Testis (tissue), 3 donors: ENCODE measurements around the gene BRSK2. TPM values are rescaled to one million over a fixed set of nuclear protein-coding genes. Genes with fewer than 3 reads are reported as not detected.

Experiments used
- DNase-seq: peaks from one replicate; pipeline ENCODE4 v3.0.0-alpha.2; 2019
- H3K27ac ChIP-seq, 2 donors: fragments of 200-600 bp; sonication (generic); one replicate each; pipeline ENCODE4 v1.5.1; 2019
- H3K27me3 ChIP-seq: fragments of 200-600 bp; sonication (generic); one replicate; pipeline ENCODE4 v1.5.1; 2019
- H3K36me3 ChIP-seq: fragments of 200-600 bp; sonication (generic); one replicate; pipeline ENCODE4 v1.5.1; 2017; ENCODE audit warnings: low read depth; ENCODE audit errors: missing control alignments
- H3K4me1 ChIP-seq: fragments of 200-600 bp; sonication (generic); one replicate; pipeline ENCODE4 v1.5.1; 2019
- H3K4me3 ChIP-seq, 2 donors: fragments of 200-600 bp; sonication (generic); one replicate each; pipeline ENCODE4 v1.5.1; 2017 to 2019
- H3K9me3 ChIP-seq: fragments of 200-600 bp; sonication (generic); one replicate; pipeline ENCODE4 v1.5.1; 2017
- POLR2A ChIP-seq: fragments of 450-650 bp; IDR thresholded peaks from one replicate; pipeline ENCODE4 v1.6.1; 2017; ENCODE audit warnings: antibody characterized with exemption, mild to moderate bottlenecking, moderate library complexity
- WGBS, 2 donors: methylation state at CpG; one replicate each; pipeline ENCODE4 v1.1.5; 2018; 5-methylcytosine and 5-hydroxymethylcytosine counted together
- intact Hi-C: fragments of 100-400 bp; cut with DNase I; formaldehyde crosslinking; loops from one replicate; pipeline ENCODE4 v1.15.1; 2023; ENCODE audit warnings: low total_unique reads
- polyA plus RNA-seq: library from polyadenylated mRNA; stranded (reverse); fragments of 350-450 nt; fragmentation: Illumina TruSeq; extraction: RNeasy Lipid Tissue Mini Kit (QIAGEN cat#74804); gene quantifications from one replicate; pipeline ENCODE4 v1.2.3, GENCODE V29; 2014; ENCODE audit warnings: low read depth, low replicate concordance; ENCODE audit not compliant: insufficient read depth
- total RNA-seq, 2 donors: library from RNA; depleted of rRNA; stranded (reverse); fragments of >200 nt; gene quantifications; one replicate each; pipeline ENCODE4 v1.2.3, GENCODE V29; 2016
- TF ChIP-seq, protein P1 (sequence below), 3 experiments: fragments of 450-650 bp in 2 of 3; fragments of 200-600 bp in 1 of 3; sonication (generic) in 1 of 3; IDR thresholded peaks; one replicate each; pipeline ENCODE4 v1.5.1; 2016 to 2019; ENCODE audit warnings: antibody characterized with exemption in 3 of 3, mild to moderate bottlenecking in 2 of 3, moderate library complexity in 1 of 3

BRSK2 gene
- total and polyA plus RNA-seq, 3 donors from 2014 or later: 24.7 to 52.3 (median 49.1) TPM

DNA sequence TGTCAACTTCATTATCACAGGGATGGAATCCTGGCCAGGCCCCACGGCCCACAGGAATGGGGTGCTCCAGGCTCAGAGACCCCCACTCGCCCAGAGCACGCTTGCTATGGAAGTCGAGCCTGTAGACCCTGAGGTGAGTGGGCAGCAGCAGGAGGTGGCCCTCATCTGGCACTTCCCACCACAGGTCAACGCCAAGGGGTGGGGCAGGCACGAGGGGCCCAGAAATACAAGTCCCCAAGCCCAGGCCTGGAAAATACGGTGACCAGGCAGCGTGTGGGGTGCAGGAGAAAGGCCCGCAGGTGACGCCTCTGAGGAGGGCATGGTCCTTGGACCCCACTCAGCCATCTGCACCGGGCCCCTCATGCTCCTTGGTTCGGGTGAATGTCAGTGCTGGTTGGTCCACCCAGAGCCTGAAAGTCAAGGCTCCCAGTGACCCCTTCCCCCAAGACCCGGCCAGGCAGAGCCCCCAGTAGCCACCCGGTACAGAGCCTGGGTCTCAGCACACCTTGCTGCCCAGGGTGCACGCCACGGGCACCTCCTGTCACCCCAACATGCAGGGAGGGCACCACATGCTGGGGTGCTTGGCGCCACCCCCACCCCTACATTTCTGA, 94.4 kb downstream of the BRSK2 start:
- Histone ChIP-seq H3K4me1 (peaks cover 49% of the 10 kb centered on the region), H3K9me3 (no peaks in the 10 kb centered on the region), H3K4me3 (no peak overlapping the region), H3K36me3 (no peaks in the 10 kb centered on the region), H3K27ac (no peak overlapping the region), H3K27me3 (no peaks in the 10 kb centered on the region)
- WGBS, 2 donors: 94 to 98% methylated on average over 8 to 16 of the region's 17 CpGs
- DNase-seq: no peak
- intact Hi-C loops: no loop called here
- TF ChIP-seq POLR2A: no peak
- TF ChIP-seq, protein P1, sequence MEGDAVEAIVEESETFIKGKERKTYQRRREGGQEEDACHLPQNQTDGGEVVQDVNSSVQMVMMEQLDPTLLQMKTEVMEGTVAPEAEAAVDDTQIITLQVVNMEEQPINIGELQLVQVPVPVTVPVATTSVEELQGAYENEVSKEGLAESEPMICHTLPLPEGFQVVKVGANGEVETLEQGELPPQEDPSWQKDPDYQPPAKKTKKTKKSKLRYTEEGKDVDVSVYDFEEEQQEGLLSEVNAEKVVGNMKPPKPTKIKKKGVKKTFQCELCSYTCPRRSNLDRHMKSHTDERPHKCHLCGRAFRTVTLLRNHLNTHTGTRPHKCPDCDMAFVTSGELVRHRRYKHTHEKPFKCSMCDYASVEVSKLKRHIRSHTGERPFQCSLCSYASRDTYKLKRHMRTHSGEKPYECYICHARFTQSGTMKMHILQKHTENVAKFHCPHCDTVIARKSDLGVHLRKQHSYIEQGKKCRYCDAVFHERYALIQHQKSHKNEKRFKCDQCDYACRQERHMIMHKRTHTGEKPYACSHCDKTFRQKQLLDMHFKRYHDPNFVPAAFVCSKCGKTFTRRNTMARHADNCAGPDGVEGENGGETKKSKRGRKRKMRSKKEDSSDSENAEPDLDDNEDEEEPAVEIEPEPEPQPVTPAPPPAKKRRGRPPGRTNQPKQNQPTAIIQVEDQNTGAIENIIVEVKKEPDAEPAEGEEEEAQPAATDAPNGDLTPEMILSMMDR (IDR thresholded peaks at IDR 0.05): no peak

DNA sequence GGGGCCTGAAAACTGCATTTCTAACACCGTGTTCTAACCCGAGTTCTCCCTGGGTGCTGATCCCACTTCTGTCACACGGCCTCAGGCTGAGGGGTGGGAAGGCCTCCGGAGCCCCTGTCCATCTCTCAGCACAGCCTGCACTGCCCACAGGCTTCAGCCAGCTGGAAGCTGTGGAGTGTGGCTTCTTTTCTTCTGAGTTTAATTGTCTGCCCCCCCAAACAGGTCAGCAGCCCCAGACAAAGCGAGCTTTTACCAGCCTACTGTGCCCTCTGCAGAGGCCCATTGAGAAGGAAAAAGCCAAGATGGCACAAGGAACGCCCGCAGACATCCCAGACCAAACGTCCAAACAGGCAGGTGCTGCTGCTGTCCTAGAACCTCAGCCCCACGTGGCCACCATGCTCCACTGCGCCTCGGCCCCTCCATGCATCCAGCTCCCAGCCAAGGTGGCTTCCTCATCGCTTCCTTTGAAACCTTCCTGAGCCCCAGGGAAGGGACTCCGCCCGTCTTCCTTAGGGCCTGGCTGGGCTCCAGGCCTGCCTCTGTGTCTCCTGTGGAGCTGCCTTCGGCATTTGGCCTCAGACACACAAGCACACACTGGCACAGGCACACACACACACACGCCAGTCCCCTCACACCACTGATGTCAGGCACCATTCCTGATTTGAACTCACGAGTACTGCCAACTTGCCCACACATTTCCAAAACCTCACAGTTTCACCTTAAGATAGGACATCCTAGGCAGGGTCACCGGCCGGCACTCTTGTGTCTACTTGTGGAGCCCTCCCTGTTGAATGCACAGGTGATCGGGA, 95.2 kb downstream of the BRSK2 start:
- TF ChIP-seq, protein P1 (IDR thresholded peaks at IDR 0.05): no peak
- TF ChIP-seq POLR2A: no peak
- DNase-seq: no peak
- H3K27ac ChIP-seq: peak overlapping the region in 1 of 2 donors; percentile 73
- H3K9me3 ChIP-seq: no peaks in the 10 kb centered on the region
- H3K27me3 ChIP-seq: no peaks in the 10 kb centered on the region
- WGBS, 2 donors: 72 to 89% methylated on average over 20 of the region's 20 CpGs
- H3K36me3 ChIP-seq: no peaks in the 10 kb centered on the region
- peaks cover 49% of the 10 kb centered on the region for H3K4me1 ChIP-seq
- intact Hi-C loops: no loop called here
- H3K4me3 ChIP-seq: no peak overlapping the region

DNA sequence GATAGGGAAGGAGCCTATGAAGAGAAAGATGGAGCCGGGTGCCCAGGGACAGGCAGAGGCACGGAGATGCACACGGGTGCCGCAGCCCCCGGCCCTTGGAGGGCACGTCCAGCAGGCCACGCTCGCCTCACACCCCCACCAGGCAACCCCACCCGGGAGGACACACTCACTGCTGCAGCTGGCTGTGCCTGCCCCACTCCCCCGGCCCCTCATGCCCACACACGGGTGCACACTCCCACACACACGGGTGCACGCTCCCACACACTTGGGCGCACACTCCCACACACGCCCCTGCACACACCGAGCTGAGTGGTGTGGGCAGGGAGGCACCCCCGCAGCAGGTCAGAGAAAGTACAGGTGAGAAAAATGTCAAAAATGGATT, 95.8 kb downstream of the BRSK2 start:
- Histone ChIP-seq H3K27me3 (no peaks in the 10 kb centered on the region), H3K27ac (peak overlapping the region in 1 of 2 donors; percentile 73), H3K4me3 (no peak overlapping the region), H3K36me3 (no peaks in the 10 kb centered on the region), H3K9me3 (no peaks in the 10 kb centered on the region), H3K4me1 (peaks cover 49% of the 10 kb centered on the region)
- TF ChIP-seq, protein P1 (IDR thresholded peaks at IDR 0.05): no peak
- TF ChIP-seq POLR2A: no peak
- 56 to 65% methylated on average over 10 to 17 of the region's 17 CpGs for WGBS, 2 donors
- intact Hi-C loops: no loop called here
- no peak for DNase-seq

DNA sequence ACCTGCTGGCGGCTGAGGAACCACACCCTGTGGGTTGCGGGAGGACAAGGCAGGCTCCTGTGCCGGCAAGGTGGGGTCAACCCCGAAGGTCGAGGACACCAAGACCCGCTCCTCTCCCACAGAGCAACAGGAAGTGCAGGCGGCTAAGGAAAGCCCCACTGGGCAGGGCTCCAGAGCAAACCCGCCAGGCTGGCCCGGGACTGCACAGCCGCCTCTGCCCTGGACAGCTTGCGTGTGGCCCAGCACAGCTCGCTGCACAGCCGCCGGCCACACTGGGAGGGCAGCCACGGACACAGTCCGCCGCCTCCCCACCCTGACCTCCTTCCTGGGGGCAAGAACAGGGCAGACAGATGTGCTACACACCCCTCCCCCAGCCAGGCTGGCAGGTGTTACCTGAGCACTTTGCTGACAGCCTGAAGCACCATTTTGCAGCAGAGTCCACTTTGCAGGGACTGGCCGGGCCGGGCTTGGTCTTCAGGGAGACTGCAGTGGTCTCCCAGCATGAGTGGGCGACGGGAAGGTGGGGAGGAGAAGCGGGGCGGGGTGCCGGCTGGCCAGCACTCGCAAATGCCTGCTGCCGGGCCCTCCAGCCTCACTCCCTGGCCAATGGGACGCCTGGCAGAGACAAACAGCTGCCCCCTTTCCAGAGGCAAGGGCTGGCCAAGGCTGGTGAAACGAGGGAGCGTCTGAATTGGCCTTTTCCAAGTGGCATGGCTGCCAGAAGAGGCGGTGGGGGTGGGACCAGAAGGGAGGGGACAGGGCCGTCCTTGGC, 96.5 kb downstream of the BRSK2 start, which contains the start of gene MOB2:
Gene MOB2, minus strand, starts transcription at position 726 of the 772 bp plus-strand sequence. Its CDS starts 223 bp downstream, at position 503.
- WGBS, 2 donors: 53 to 54% methylated on average over 11 to 20 of the region's 31 CpGs
- no peaks in the 10 kb centered on the region for H3K36me3 ChIP-seq
- H3K27ac ChIP-seq: peak within 1 kb of the TSS; percentile 59 to 73
- TF ChIP-seq, protein P1 (IDR thresholded peaks at IDR 0.05): no peak
- TF ChIP-seq POLR2A: no peak
- H3K4me1 ChIP-seq: peaks cover 43% of the 10 kb centered on the region
- intact Hi-C loops: no loop called here
- H3K27me3 ChIP-seq: no peaks in the 10 kb centered on the region
- H3K4me3 ChIP-seq: no peak within 1 kb of the TSS
- peak; percentile 42 for DNase-seq
- H3K9me3 ChIP-seq: no peaks in the 10 kb centered on the region
